AG10803 (cell line): ENCODE results near the gene SYNGAP1.
"Not testable (repeated sequence)": the region's sequence is repeated elsewhere in the genome, so short reads cannot be mapped to it uniquely, and the experiment has no call there.

Experiments
- DNase-seq: peaks from one replicate; pipeline ENCODE4 v3.0.0; 2010; ENCODE audit warnings: low read depth
- H3K4me3 ChIP-seq: 2 replicates; pipeline ENCODE4 v1.5.1; 2011; ENCODE audit warnings: mild to moderate bottlenecking, low read length, control low read depth
- CTCF ChIP-seq: conservative IDR thresholded peaks from 2 replicates; pipeline ENCODE4 v1.5.1; 2011; ENCODE audit warnings: mild to moderate bottlenecking, low read length, control low read depth, inconsistent platforms

Gene SYNGAP1

GRCh38 chr6:33391922-33392594 is 27.8 kb upstream of the SYNGAP1 start:
- DNase-seq: no peak
- TF ChIP-seq CTCF: no peak
- H3K4me3 ChIP-seq: peak overlapping the region; percentile 89

GRCh38 chr6:33392595-33392948 is 27.3 kb upstream of the SYNGAP1 start:
- H3K4me3 ChIP-seq: peak overlapping the region; percentile 89
- DNase-seq: no peak
- TF ChIP-seq CTCF: no peak

- TF ChIP-seq CTCF: no peak
- H3K4me3 ChIP-seq: peak overlapping the region; percentile 89
- DNase-seq: no peak
Measured at GRCh38 chr6:33392979-33393378, 26.9 kb upstream of the SYNGAP1 start.

GRCh38 chr6:33397541-33397940 is 22.3 kb upstream of the SYNGAP1 start:
- TF ChIP-seq CTCF: no peak
- no peak overlapping the region for H3K4me3 ChIP-seq
- DNase-seq: no peak

- DNase-seq, H3K4me3 ChIP-seq: not testable (repeated sequence)
Measured at GRCh38 chr6:33398601-33399000, 21.3 kb upstream of the SYNGAP1 start.

- DNase-seq: not testable (repeated sequence)
Measured at GRCh38 chr6:33399881-33400280, 20.0 kb upstream of the SYNGAP1 start.

GRCh38 chr6:33404884-33405283 is 15.0 kb upstream of the SYNGAP1 start:
- no peak for DNase-seq
- no peak for TF ChIP-seq CTCF
- H3K4me3 ChIP-seq: no peak overlapping the region

More at GRCh38 chr6:33399881-33400280, 20.0 kb upstream of the SYNGAP1 start:
- not testable (repeated sequence) for H3K4me3 ChIP-seq

- no peak overlapping the region for H3K4me3 ChIP-seq
- DNase-seq: no peak
- TF ChIP-seq CTCF: no peak
Measured at GRCh38 chr6:33405386-33405940, 14.4 kb upstream of the SYNGAP1 start.
